ENCODE data around the gene ID3.

GRCh38 chr1:23522244-23522982 lies 36.9 kb downstream of the ID3 start:
- TF ChIP-seq EP300 (conservative IDR thresholded peaks at IDR 0.05; ENCODE audit: poor library complexity, severe bottlenecking), result no peak
- no peak for TF ChIP-seq CTCF (IDR thresholded peaks at IDR 0.05; ENCODE audit: poor library complexity, severe bottlenecking)
- TF ChIP-seq POLR2AphosphoS5 (IDR thresholded peaks at IDR 0.05), result no peak
- TF ChIP-seq EZH2 (IDR thresholded peaks at IDR 0.05; ENCODE audit: borderline replicate concordance, insufficient read depth, low read length, poor library complexity, severe bottlenecking), result no peak
- TF ChIP-seq TAF1 (IDR thresholded peaks at IDR 0.05; ENCODE audit: low read depth), result no peak

Measured in neural cell (in vitro differentiated cells).